K562 (cell line): Measurements from ENCODE around the gene CEP76. TPM values are rescaled to one million over a fixed set of nuclear protein-coding genes. Genes with fewer than 3 reads are reported as not detected.

Experiments used
- ATAC-seq: fragments of 200-7000 bp; cut with Tn5 transposase; 3 replicates; pipeline ENCODE4 v1.9.1; 2020; ENCODE audit warnings: moderate library complexity
- BruUV-seq: library from RNA; stranded (reverse); fragments of 400-500 nt; replicated peaks from 2 replicates; lab custom pipeline; 2021; lab: Mats Ljungman, UMichigan
- CTCF ChIA-PET: fragments of 300-600 bp; formaldehyde crosslinking; extraction: SDS; loops from one replicate; lab custom pipeline; 2021; ENCODE audit warnings: low intra/inter-chr PET ratio; lab: Yijun Ruan, JAX
- POLR2A ChIA-PET: fragments of 300-600, 350-650 bp; sonication (Branson Sonifier 250); formaldehyde crosslinking; extraction: SDS; loops from one replicate; lab custom pipeline; 2021; ENCODE audit warnings: antibody characterized with exemption, inconsistent platforms; lab: Yijun Ruan, JAX
- DNase-seq, 4 experiments: peaks; one replicate each; pipeline versions ENCODE4 v3.0.0 to v3.0.0-alpha.2; 2011 to 2018; ENCODE audit warnings: low spot score in 3 of 4, mixed read lengths in 3 of 4; ENCODE audit errors: extremely low read depth in 1 of 4
- FAIRE-seq: peaks from 2 replicates; lab custom pipeline; 2011; peaks lifted over from hg19 to GRCh38; lab: Jason Lieb, UNC
- H2AFZ ChIP-seq: 2 replicates; pipeline ENCODE4 v1.6.0; 2011; ENCODE audit warnings: low read depth, low read length, control low read depth, inconsistent platforms
- H3K27ac ChIP-seq: fragments of 200-600 bp; 3 replicates; pipeline ENCODE4 v1.8.0; 2011; ENCODE audit warnings: low read depth, mild to moderate bottlenecking, control low read depth, inconsistent platforms, low read length, moderate library complexity, mixed read lengths; ENCODE audit errors: extremely low read depth
- H3K27me3 ChIP-seq, 2 experiments: fragments of 300-600 bp in 1 of 2; 2 replicates in 1 of 2; 3 replicates in 1 of 2; pipeline versions ENCODE4 v1.6.0 to v1.8.0; 2011; ENCODE audit warnings: inconsistent platforms in 2 of 2, low read length in 2 of 2, mild to moderate bottlenecking in 1 of 2, mixed read lengths in 1 of 2, moderate library complexity in 1 of 2; ENCODE audit not compliant: control insufficient read depth in 2 of 2, insufficient read depth in 2 of 2
- H3K36me3 ChIP-seq: fragments of 300-600 bp; 3 replicates; pipeline ENCODE4 v1.8.0; 2011; ENCODE audit warnings: mild to moderate bottlenecking, low read length, inconsistent platforms; ENCODE audit not compliant: control insufficient read depth, insufficient read depth
- H3K4me1 ChIP-seq, 2 experiments: fragments of 200-600 bp in 1 of 2; replicated peaks in 1 of 2; 2 replicates in 1 of 2; 3 replicates in 1 of 2; pipeline versions ENCODE4 v1.5.1 to v1.8.0; 2011; ENCODE audit warnings: inconsistent platforms in 2 of 2, low read length in 2 of 2, mild to moderate bottlenecking in 1 of 2, mixed read lengths in 1 of 2, moderate library complexity in 1 of 2; ENCODE audit not compliant: control insufficient read depth in 2 of 2, insufficient read depth in 2 of 2
- H3K4me2 ChIP-seq: 2 replicates; pipeline ENCODE4 v1.6.1; 2011; ENCODE audit warnings: low read length, control low read depth, inconsistent platforms, mixed read lengths; ENCODE audit not compliant: insufficient read depth
- H3K4me3 ChIP-seq: fragments of 200-600 bp; sonication (generic), shearing (Covaris generic); 2 replicates; pipeline ENCODE4 v1.5.1; 2016; ENCODE audit warnings: control low read depth, inconsistent platforms
- H3K79me2 ChIP-seq: fragments of 200-600 bp; 3 replicates; pipeline ENCODE4 v1.8.0; 2011; ENCODE audit warnings: low read length, inconsistent platforms; ENCODE audit not compliant: control insufficient read depth, insufficient read depth
- H3K9ac ChIP-seq, 2 experiments: 2 replicates each; pipeline versions ENCODE4 v1.6.0 to v1.6.1; 2011; ENCODE audit warnings: low read depth in 2 of 2, low read length in 2 of 2, control low read depth in 1 of 2, inconsistent platforms in 1 of 2, mild to moderate bottlenecking in 1 of 2, mixed read lengths in 1 of 2; ENCODE audit not compliant: insufficient read depth in 1 of 2
- H3K9me1 ChIP-seq: one replicate; pipeline ENCODE4 v1.6.0; 2011; ENCODE audit warnings: inconsistent platforms, mild to moderate bottlenecking, low read length, moderate library complexity; ENCODE audit not compliant: control insufficient read depth, insufficient read depth
- H3K9me3 ChIP-seq: replicated peaks from 2 replicates; pipeline ENCODE4 v1.5.1; 2011; ENCODE audit warnings: low read depth, low read length, inconsistent platforms; ENCODE audit not compliant: control insufficient read depth, insufficient read depth
- H4K20me1 ChIP-seq: replicated peaks from 2 replicates; pipeline ENCODE4 v1.6.1; 2011; ENCODE audit warnings: low read length, inconsistent platforms, mixed read lengths; ENCODE audit not compliant: control insufficient read depth, insufficient read depth
- ATF1 ChIP-seq, 2 experiments: fragments of 450-650 bp in 1 of 2; IDR thresholded peaks; 2 replicates each; pipeline ENCODE4 v1.6.1; 2016; ENCODE audit warnings: missing compliant biosample characterization in 1 of 2, missing genetic modification characterization in 1 of 2
- BHLHE40 ChIP-seq: IDR thresholded peaks from 2 replicates; pipeline ENCODE4 v1.6.1; 2011; ENCODE audit warnings: low read length, improper control_type of control experiment
- CEBPG ChIP-seq, 3 experiments: fragments of 200-800 bp in 1 of 3; sonication (Bioruptor generic) in 1 of 3; sonication (generic) in 1 of 3; formaldehyde crosslinking in 1 of 3; IDR thresholded peaks in 2 of 3; conservative IDR thresholded peaks in 1 of 3; 2 replicates each; pipeline versions ENCODE4 v1.6.1 to v1.8.0; 2016 to 2022; ENCODE audit warnings: missing compliant biosample characterization in 2 of 3, missing genetic modification characterization in 2 of 3, mild to moderate bottlenecking in 1 of 3, missing genetic modification reagents in 1 of 3
- CHD4 ChIP-seq: fragments of 200-600 bp; sonication (generic); IDR thresholded peaks from 3 replicates; pipeline ENCODE4 v1.6.1; 2012; ENCODE audit warnings: low read depth, mild to moderate bottlenecking, mixed read lengths, low read length, inconsistent platforms; ENCODE audit not compliant: insufficient read depth, insufficient replicate concordance, poor library complexity, severe bottlenecking
- E2F3 ChIP-seq: fragments of 250-450 bp; sonication (Bioruptor Pico); IDR thresholded peaks from 2 replicates; pipeline ENCODE4 v1.4.0; 2020; ENCODE audit warnings: mild to moderate bottlenecking
- MYC ChIP-seq, 2 experiments: fragments of 250-450 bp in 1 of 2; sonication (Bioruptor Pico) in 1 of 2; IDR thresholded peaks; 2 replicates each; pipeline versions ENCODE4 v1.5.1 to v1.6.1; 2012 to 2021; ENCODE audit warnings: low read depth in 2 of 2, borderline replicate concordance in 1 of 2, improper control_type of control experiment in 1 of 2, low read length in 1 of 2, mild to moderate bottlenecking in 1 of 2, moderate library complexity in 1 of 2
- PTBP1 ChIP-seq: fragments of 200-400 bp; formaldehyde crosslinking; IDR thresholded peaks from 2 replicates; pipeline ENCODE4 v1.6.1; 2017; ENCODE audit warnings: low read depth, low read length
- RB1 ChIP-seq: fragments of 450-650 bp; IDR thresholded peaks from 2 replicates; pipeline ENCODE4 v1.6.1; 2017; ENCODE audit warnings: low read depth, mild to moderate bottlenecking
- SREBF1 ChIP-seq: fragments of 150-350 bp; IDR thresholded peaks from 2 replicates; pipeline ENCODE4 v1.6.1; 2014; ENCODE audit warnings: antibody characterized with exemption, low read depth, low read length, borderline replicate concordance
- ZBTB17 ChIP-seq: fragments of 450-650 bp; formaldehyde crosslinking; IDR thresholded peaks from 2 replicates; pipeline ENCODE4 v1.4.0; 2020; ENCODE audit warnings: mild to moderate bottlenecking
- ZFPM2 ChIP-seq: fragments of 250-450 bp; sonication (Bioruptor Pico); IDR thresholded peaks from 2 replicates; pipeline ENCODE4 v1.5.1; 2022; ENCODE audit warnings: mild to moderate bottlenecking
- ZNF507 ChIP-seq: conservative IDR thresholded peaks from 2 replicates; pipeline ENCODE4 v1.6.1; 2017; ENCODE audit warnings: missing genetic modification characterization, missing compliant biosample characterization
- ZNF77 ChIP-seq: fragments of 250-450 bp; sonication (Bioruptor Pico); IDR thresholded peaks from 2 replicates; pipeline ENCODE4 v1.5.0; 2020
- WGBS: fragments of 100-300 bp; shearing (Covaris generic); methylation state at CpG from one replicate; pipeline ENCODE4 v1.1.6; 2016; ENCODE audit warnings: low coverage, mixed read lengths; ENCODE audit not compliant: insufficient coverage; ENCODE audit errors: missing lambda C conversion rate; 5-methylcytosine and 5-hydroxymethylcytosine counted together
- in situ Hi-C: fragments of 300-500 bp; cut with MboI; formaldehyde crosslinking; loops from 4 replicates; pipeline ENCODE4 v1.15.0; 2018; ENCODE audit warnings: inconsistent platforms, mixed read lengths
- intact Hi-C: fragments of 100-400 bp; cut with micrococcal nuclease; formaldehyde crosslinking; loops from 2 replicates; pipeline ENCODE4 v1.14.2; 2022
- polyA plus RNA-seq, 8 experiments: library from polyadenylated mRNA; depleted of rRNA in 4 of 8; stranded (reverse) in 5 of 8; unstranded in 3 of 8; fragments of >200 nt; fragmentation: Nextera tagmentation in 2 of 8; fragmentation: Illumina TruSeq in 1 of 8; extraction: Ambion mirVana in 2 of 8; extraction: Trizol in 1 of 8; gene quantifications; 2 replicates each; pipeline versions ENCODE4 v1.2.1 to v1.2.3, GENCODE V29; 2011 to 2014; ENCODE audit warnings: inconsistent platforms in 1 of 8, missing spikeins in 1 of 8
- total RNA-seq, 7 experiments: library from RNA; depleted of rRNA in 6 of 7; stranded (reverse); fragments of >200 nt in 6 of 7; fragmentation: Illumina TruSeq in 2 of 7; extraction: Trizol in 2 of 7; gene quantifications; 2 replicates each; pipeline versions ENCODE4 v1.2.1 to v1.2.3, GENCODE V29; 2011 to 2021; ENCODE audit warnings: low replicate concordance in 1 of 7
- TF ChIP-seq, protein P1 (sequence below), 2 experiments: IDR thresholded peaks; 2 replicates each; pipeline ENCODE4 v1.6.1; 2012; ENCODE audit warnings: improper control_type of control experiment in 2 of 2, low read depth in 2 of 2, low read length in 2 of 2, borderline replicate concordance in 1 of 2

CEP76 gene
- total and polyA plus RNA-seq, 9 of the 15 experiments (the other 6 are each of a cell fraction or from before 2014, with no cell fraction given) = 5.3 to 27.3 (median 19.3) TPM

DNA sequence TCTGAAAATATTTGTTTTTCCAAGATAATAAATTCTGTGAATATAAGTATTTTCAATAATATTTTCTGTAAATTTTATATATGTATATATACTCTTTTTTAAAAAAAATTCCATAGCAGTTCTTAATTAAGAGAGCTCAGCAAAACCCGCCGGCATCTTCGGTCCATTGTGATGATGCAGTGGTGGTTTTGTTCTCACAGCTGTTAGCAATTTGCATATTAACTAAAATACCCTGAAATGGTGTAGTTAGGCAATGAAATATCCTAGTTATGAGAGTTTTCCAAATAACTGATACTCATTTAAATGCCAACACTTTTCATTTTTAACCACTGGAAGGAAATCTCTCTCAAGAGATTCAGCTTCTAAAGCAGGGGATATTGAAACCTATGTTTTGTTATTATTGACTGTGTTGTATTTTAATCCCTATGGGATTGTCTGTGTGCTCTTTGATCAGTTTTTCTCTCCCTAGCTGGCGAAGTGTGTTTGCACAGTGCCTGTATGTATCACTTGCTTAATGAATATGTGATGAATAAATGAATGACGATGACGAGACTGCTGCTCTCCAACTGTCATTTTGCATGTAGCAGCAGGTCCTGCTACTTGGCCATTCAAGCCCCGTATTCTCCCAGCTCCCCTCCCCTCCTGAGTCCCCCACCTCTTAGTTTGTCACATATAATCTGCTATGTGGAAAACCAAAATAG is 42.7 kb upstream of the CEP76 start:
- intact Hi-C loops (no loop called here), in situ Hi-C loops (loop anchor here (5.0 kb wide), 1 partner anchor 187 kb away; no protein-coding TSS in a partner anchor)
- no TSS peak for BruUV-seq
- H3K79me2 ChIP-seq = no peaks in the 10 kb centered on the region
- no peak overlapping the region for H3K27ac ChIP-seq
- no peak overlapping the region for H3K4me3 ChIP-seq
- H3K4me2 ChIP-seq = no peak overlapping the region
- H3K9ac ChIP-seq = no peak overlapping the region
- DNase-seq (no peak), FAIRE-seq (no peak), ATAC-seq (no peak)
- H3K4me1 ChIP-seq = peaks cover 7 to 8% of the 10 kb centered on the region in 2 experiments
- H3K9me3 ChIP-seq = no peaks in the 10 kb centered on the region
- H3K9me1 ChIP-seq = no peaks in the 10 kb centered on the region
- WGBS = 37% methylated on average over 7 of the region's 7 CpGs
- no peak overlapping the region for H2AFZ ChIP-seq
- no peaks in the 10 kb centered on the region for H3K36me3 ChIP-seq
- no peaks in the 10 kb centered on the region for H4K20me1 ChIP-seq
- no peaks in the 10 kb centered on the region for H3K27me3 ChIP-seq
- CTCF ChIA-PET = interaction anchor here (3.1 kb wide), 1 partner anchor 189 kb away, joined by 28 read pairs; no protein-coding TSS in a partner anchor
- TF ChIP-seq ZNF77 (no peak), ZNF507 (tag) (no peak), RB1 (no peak), ATF1 (CRISPR knock-in tag; IDR thresholded peaks at IDR 0.05) (no peak), ATF1 (tag; IDR thresholded peaks at IDR 0.05) (no peak), PTBP1 (no peak), CEBPG (CRISPR knock-in tag; IDR thresholded peaks at IDR 0.05) (no peak), CEBPG (tag; conservative IDR thresholded peaks at IDR 0.05 in 1 of 2, IDR thresholded peaks at IDR 0.05 in 1 of 2) (no peak), BHLHE40 (no peak), ZBTB17 (CRISPR knock-in tag) (no peak), SREBF1 (no peak), E2F3 (CRISPR knock-in tag) (no peak), MYC (IDR thresholded peaks at IDR 0.05; ENCODE audit: low read depth, low read length) (no peak), MYC (CRISPR knock-in tag; IDR thresholded peaks at IDR 0.05; ENCODE audit: borderline replicate concordance, low read depth) (no peak), ZFPM2 (CRISPR knock-in tag) (no peak), CHD4 (no peak)
- TF ChIP-seq, protein P1, sequence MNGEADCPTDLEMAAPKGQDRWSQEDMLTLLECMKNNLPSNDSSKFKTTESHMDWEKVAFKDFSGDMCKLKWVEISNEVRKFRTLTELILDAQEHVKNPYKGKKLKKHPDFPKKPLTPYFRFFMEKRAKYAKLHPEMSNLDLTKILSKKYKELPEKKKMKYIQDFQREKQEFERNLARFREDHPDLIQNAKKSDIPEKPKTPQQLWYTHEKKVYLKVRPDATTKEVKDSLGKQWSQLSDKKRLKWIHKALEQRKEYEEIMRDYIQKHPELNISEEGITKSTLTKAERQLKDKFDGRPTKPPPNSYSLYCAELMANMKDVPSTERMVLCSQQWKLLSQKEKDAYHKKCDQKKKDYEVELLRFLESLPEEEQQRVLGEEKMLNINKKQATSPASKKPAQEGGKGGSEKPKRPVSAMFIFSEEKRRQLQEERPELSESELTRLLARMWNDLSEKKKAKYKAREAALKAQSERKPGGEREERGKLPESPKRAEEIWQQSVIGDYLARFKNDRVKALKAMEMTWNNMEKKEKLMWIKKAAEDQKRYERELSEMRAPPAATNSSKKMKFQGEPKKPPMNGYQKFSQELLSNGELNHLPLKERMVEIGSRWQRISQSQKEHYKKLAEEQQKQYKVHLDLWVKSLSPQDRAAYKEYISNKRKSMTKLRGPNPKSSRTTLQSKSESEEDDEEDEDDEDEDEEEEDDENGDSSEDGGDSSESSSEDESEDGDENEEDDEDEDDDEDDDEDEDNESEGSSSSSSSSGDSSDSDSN (IDR thresholded peaks at IDR 0.05; ENCODE audit: borderline replicate concordance in 1 of 2, low read depth in 2 of 2, low read length in 2 of 2) = no peak
- POLR2A ChIA-PET = interaction anchor here (0.6 to 1.5 kb wide), 2 partner anchors 24 to 263 kb away, joined by 3 to 4 read pairs; no protein-coding TSS in a partner anchor
